HG02610 (cell line): Measurements from ENCODE around the gene FRMD4B.

Source experiments
- ATAC-seq: cut with Tn5 transposase; IDR thresholded peaks from one replicate; pipeline ENCODE4 v1.9.1; 2021; ENCODE audit warnings: mild to moderate bottlenecking, moderate library complexity; ENCODE audit not compliant: unreplicated experiment

FRMD4B gene

DNA sequence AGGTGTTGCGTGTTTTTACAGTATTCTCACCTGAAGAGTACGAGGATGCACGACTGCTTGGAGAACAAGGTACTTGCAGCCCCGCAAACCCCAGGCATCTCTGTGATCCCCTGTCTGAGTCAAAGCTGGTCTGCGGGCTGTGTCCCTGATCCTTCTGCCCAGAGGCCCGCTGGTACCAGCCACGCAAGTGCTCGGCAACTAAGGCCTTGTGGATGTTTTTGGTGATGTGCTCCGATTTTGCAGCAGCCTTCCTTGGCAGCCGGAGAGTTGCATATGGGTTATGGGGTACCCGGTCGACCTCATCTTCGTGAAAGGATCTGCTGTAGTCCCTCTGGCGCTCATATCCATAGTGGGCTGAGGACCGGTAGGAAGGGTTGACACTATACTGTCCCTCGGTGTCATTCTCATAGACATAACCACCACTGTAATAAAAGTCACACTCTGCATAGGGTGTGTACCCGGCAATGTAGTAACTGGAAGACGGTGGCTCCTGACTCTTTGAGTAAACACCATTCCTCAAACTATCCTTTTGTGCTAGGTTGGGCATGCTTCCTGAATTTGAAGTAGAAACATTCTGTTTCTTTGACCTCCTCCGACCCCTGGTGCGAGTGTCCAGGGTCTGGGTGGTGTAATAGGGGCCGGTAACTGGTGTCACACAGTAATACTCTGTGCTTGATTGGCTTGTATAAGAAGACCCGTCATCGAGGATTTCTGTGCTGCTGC, 204.9 kb downstream of the FRMD4B start:
- ATAC-seq: no peak

- no peak for ATAC-seq
Measured at GRCh38 chr3:69179740-69180372, 206.0 kb downstream of the FRMD4B start.

- no peak for ATAC-seq
Measured at GRCh38 chr3:69178838-69179739, 206.8 kb downstream of the FRMD4B start.

DNA sequence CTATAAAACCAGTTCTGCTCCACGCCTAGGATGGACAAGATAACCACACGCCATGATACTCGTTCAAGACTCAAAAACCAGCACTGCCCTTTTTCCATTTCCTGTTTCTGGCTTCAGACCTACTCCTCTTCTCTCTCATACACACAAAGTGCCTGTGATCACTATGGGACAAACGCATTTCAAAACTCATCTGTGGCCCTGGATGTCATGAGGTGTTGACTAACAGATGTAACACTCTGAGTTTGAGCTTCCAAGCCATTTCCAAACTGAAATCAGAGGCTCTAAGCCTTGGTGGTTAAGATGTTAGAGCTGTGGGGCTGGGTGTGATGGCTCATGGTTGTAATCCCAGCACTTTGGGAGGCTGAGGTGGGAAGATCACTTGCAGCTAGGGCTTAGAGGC, 207.8 kb downstream of the FRMD4B start:
- ATAC-seq: no peak

DNA sequence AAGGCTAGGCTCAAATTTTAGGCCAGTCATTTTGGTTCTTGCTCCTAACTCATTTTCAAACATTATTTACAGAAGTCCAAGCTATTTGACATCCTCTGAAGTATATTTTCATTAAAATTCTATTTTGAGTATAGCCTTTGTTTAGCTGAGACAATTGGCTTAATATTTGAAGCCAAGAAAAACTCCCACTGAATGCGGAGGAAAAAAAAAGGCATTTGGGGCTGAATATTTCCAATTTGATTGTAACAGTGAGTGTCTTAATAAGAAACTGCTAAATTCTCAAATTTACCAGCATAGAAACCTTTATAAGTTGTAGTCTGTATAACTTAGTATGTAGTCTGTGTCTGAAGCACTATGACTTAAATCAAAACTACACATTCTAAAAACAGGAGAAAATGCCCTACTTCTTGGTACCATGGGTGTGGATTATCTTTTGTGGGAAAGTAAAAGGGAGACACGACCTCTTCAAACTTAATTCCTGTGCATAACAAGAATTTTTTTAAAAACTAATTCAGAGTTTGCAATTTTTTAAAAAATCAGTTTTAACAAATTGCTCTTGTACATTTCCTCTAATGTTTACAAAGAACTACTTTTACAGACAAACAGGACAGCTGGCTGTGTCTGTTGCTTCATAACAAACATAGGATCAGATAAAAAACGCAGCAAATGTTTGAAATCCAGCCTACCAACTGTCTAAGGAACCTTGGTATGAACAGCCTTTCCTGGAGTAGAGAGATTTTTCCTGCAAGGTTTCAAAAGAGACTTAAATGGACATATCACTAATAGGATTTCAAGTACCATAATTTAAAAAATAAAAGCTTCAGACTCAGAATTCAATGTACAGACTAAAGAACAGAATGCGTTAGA, 210.8 kb downstream of the FRMD4B start:
- ATAC-seq: no peak

DNA sequence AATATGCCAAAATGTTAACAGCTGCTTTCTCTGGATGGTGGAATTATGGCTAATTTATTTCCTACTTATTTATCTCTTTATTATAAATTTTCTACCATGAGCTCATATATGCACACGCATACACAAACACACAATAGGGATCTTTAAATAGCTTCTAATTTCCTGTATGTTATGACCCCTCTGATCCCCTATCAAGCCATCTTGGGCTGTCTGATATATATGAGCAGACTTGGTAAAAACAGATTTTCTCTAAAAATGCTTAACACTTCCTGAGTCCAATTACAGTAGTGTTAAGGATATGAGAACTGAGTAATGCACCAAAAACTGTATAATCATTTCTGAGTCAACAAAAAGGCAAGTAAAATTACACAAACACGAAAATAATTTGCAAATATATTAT, 211.4 kb downstream of the FRMD4B start:
- ATAC-seq: no peak

DNA sequence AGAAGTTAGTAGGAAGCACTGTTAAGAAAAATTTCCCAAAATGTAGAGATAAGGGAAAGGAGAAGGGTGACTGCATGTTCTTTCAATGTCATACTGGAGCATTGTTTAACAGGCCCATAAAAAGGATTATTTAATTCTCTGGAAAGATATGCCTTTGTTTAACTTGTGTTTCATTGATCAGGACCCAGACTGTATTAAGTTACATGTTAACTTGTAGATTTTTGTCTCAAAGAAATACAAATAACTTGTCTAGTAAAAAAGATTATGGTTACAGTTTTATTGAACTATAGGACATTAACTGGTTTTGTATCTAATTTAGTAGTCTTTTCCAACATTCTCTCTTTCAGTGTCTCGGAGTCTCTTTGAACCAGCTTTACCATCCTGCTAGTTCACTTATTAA, 213.8 kb downstream of the FRMD4B start:
- no peak for ATAC-seq

DNA sequence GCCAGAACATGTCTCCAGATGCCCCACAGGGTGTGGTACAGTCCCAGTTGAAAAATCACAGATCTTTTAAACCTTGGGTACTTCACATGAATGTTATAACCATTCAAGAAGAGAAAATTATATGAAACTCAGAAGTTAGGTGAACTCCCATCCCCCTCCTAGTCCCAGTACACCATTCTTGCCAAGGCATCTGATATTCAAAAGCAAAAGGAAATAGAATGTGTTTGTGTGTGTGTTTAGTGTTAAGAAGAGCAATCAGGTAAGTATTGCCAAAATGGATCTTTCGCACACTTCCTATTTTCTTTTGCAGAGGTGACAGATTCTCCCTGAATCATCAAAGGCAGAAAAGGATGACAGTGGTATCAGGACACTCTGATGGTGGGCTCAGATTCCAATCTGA, 219.4 kb downstream of the FRMD4B start:
- no peak for ATAC-seq

GRCh38 chr3:69165744-69166143, 220.1 kb downstream of the FRMD4B start:
- no peak for ATAC-seq

DNA sequence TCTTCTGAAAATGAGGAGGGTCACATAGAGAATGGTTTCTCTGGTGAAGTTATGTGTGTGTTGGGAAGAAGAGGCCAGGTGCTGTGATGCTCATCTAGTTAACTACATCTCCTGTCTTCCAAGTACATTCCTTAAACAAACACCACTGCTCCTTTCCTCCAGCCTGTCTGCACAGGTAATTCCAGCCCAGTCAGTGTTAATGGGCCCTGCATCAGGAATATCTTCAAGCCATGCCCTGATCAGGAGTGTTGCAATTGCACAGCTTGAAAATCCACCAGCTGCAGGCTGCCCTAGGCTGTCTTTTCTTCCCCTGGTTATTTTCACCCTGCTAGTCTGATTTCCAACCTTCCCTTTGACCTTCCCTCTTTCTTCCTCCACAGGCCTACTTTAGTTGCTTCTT, 221.6 kb downstream of the FRMD4B start:
- no peak for ATAC-seq

- no peak for ATAC-seq
Measured at GRCh38 chr3:69162308-69162980, 223.4 kb downstream of the FRMD4B start.

DNA sequence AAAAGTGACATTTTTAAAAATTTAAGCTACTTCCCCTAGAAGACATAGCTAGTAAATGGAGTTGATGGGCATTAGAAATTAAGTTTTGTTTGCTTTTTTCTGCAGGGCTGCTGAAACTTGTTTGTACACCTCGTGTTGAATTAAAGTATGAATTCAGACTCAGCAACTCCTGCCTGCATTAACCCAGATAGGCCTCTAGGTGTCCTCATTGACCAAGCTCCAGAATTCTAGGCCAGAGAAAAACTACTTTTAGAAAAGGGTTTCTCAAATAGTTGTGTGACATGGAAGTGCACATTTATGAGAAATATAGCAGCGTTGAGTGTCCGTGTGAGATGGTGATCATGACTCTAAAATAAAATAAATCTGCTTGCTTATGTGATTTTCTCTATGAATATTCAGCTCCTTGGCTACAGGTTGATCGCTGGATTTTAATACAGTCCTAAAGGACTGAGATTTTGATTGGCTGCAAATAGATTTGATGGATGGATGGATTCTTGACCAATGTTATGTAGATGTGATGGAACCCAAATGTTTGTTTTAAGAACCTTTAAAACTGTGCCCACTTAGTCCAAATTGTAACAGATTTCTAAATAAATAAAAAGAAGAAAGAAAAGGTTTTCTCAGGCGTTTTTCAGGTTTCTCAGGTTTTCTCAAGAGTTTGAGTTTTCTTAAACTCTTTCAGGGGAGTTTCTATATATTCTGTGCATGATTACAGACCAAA, 224.1 kb downstream of the FRMD4B start:
- no peak for ATAC-seq

DNA sequence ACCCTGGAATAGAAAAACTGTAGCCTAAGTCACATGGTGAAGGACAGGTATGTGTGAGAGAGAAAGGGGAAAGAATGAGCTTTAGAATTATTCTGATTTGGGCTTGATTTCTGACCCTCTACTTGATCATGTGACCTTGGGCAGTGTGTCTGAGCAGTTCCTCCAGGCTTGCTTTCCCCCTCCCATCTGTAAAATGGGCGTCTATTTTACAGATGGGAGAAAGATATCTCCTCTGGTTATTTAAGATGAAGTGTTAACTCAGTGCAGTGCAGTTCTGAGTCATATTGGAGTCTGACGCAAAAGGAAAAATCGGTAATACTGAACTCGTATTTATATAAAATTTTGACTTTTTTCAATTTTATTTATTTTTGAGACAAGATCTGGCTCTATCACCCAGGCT, 225.4 kb downstream of the FRMD4B start:
- ATAC-seq: no peak

DNA sequence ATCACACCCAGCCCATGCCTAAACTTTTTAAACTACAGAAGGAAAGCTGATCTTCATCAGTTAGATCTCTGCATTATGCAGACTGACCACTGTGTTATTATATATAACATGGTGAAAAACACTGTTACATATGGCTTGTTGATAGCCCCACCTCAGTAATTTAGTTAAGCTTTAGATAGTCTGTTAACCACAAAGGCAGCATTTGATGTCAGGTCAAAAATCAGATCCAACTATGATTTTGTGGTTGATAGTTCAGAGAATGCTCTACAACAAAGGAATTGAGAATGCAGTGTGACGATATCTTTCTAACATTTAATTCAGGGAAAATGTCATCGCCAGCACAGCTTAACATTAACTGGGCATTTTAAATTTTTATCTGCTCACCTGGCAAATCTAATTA, 225.8 kb downstream of the FRMD4B start:
- no peak for ATAC-seq

DNA sequence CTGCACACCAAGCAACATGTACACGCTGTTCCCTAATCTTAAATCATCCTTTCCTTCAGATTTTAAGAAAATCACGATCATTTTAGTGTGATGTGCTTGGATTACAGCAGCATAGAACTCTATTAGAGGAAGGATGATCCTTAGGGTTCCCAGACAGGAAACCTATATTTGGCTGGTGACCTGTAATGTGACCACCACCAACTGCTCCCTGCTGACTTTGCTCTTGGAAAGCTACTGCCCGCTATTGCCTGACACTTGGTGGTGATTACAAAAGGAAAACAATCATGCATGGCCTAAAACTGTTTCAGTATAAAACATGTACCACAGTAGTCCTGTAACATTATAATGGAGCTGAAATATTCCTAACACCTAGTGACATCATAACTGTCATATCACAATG, 236.3 kb downstream of the FRMD4B start:
- no peak for ATAC-seq

- ATAC-seq: no peak
Measured at GRCh38 chr3:69145688-69146087, 240.2 kb downstream of the FRMD4B start.

- ATAC-seq: no peak
Measured at GRCh38 chr3:69144631-69145245, 241.2 kb downstream of the FRMD4B start.

DNA sequence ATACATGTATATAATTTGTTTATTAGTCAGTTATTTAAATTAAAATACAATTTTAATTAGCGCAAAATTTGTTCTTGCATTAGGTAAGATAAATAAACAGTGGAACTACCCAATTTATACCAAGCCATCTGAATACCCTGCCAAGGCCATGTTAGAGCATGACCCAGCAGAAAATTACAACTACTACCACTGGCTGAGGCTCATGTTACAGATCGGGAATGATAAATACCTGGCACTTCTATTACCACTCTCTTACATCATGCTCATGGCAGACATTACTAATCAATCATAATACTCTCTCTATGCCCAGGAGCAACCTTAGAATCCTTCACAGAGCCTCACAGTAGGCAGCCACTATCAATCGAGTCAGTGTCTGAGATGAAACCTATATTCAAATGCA, 242.3 kb downstream of the FRMD4B start:
- ATAC-seq: no peak

DNA sequence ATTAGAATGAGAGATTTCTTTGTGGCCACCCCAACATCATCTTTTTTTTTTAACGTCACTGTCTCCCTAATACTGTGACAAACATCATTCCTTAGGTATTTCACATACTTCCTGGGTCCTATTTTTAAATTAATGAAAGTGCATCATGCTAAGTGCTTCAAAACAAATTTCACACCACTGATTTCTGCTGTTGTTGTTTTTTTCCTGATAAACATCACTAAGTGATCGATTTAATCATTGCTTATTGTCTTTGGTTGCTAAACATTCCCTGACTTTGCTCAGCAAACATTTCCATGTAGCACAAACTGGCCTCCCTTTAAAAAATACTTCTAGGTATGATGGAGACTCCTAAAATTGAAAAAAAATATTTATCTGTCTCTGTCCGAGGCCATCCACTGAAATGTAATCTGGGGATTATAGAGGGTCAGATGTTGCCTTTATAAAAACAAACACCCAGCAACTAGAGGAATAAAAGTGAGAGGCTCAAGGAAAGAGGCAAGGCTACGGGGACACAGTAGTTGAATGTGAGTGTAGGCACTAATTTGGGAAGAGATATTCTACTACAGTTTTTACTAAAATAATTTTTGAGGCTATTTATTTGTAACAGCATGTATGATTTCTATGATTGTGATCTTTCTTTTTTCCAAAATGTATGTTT, 243.0 kb downstream of the FRMD4B start:
- no peak for ATAC-seq
